AG09319 (cell line): Measurements from ENCODE around the gene VIPR1.

Source experiments
- DNase-seq: peaks from one replicate; pipeline ENCODE4 v3.0.0-alpha.2; 2010; ENCODE audit warnings: low read depth; ENCODE audit errors: extremely low read depth
- TF ChIP-seq, protein P1 (sequence below): IDR thresholded peaks from 2 replicates; pipeline ENCODE4 v1.5.1; 2011; ENCODE audit warnings: low read depth, mild to moderate bottlenecking, inconsistent platforms, low read length, moderate library complexity

VIPR1 gene

DNA sequence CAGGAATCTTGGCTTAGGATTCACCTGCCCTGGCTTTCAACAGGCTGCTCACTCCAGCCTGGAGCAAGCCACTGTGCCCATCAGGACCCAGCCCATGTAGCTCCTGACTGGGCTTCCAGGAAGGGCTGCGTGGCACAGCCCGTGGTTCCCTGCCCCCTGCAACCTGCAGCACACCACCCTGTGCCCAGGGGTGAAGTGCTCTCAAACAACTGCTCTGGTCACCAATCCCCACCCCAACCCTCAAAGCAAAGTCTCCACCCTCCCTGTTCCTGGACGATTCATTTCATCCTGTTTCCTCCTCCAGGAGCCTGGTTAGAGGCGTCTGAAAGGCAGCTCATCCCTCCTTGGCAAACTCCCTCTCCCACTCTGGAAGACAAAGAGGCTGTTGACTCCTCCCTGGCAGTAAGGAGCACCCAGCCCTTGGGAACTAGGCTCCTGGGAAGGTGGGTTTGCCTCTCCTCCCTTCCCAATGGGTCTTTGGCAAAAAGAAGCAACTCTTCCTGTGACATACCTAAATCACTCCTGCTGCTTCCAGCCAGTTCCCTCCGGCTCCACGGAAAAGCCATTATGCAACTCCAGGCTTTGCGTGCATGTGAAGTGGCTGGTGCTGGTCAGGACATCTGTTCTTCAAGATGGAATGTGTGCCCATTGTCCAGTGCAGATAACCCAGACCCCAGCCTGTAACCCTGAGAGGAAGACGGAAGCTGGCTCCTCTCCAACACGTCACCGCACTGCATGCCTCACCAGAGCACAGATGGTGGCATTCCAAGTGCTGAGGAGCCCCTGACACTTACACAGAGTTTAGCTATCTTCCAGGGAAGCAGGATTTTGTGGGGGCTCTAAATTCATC lies 29.1 kb upstream of the VIPR1 start:
- DNase-seq = no peak
- TF ChIP-seq, protein P1, sequence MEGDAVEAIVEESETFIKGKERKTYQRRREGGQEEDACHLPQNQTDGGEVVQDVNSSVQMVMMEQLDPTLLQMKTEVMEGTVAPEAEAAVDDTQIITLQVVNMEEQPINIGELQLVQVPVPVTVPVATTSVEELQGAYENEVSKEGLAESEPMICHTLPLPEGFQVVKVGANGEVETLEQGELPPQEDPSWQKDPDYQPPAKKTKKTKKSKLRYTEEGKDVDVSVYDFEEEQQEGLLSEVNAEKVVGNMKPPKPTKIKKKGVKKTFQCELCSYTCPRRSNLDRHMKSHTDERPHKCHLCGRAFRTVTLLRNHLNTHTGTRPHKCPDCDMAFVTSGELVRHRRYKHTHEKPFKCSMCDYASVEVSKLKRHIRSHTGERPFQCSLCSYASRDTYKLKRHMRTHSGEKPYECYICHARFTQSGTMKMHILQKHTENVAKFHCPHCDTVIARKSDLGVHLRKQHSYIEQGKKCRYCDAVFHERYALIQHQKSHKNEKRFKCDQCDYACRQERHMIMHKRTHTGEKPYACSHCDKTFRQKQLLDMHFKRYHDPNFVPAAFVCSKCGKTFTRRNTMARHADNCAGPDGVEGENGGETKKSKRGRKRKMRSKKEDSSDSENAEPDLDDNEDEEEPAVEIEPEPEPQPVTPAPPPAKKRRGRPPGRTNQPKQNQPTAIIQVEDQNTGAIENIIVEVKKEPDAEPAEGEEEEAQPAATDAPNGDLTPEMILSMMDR = no peak

DNA sequence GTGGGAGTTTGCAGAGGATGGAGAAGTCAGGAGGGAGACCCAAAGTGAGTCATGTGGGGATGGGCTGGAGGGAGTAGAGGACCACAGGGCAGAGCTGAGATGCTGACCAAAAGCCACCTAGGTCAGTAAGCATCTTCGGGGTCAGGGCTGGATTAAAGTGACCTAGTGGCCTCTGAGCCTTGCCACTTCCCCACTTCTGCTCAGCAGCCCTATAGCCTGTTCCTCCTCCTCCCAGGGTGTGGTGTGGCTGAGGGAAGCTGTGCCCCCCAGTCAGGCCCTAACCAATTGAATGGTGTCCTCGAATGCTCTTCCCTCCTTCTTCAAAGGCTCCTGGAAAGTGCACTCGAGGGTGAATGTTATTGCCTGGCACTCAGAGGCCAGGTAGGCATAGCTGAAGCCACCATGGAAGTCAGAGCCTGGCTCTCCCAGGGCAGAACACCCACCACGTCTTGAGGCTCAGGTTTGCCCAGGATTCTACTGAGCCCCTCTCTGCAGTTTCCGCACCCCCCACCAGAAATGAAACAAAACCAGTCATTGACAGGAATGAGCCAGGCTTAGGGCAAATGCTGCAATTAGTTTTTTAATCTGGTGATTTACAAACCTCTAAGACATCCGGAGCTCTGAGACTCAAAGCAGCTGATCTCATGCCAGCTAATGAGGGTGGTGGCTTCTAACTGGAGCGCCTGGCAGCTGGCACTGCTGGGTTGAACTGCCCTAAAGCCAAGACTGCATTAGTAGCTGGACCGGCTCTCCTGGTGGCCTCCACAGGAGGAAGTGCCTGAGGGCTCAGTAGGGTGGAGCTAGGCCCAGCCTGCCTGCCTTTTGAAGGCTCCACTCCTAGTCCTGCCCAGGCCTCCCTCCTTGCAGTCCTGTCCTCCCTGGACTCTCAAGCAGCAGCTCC lies 26.0 kb upstream of the VIPR1 start:
- TF ChIP-seq, protein P1 = no peak
- DNase-seq = no peak

DNA sequence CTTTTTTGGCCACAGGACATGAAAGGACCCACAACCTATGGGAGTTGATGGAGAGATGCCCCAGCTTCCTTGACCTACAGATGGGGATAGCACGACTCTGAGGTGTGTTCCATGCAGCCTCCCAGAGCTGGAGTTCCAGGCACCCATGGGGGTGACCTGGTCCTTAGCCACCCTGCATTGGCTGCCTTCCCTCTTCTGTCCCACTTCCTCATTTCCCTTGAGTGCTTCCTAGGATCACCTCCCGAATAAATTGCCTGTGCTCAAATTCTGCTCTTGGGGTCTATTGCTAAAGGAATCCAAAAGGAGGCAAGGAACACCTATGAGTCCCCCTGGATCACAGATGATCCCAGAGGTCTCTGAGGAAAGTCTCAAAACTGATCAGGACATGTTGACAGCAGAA lies 24.7 kb upstream of the VIPR1 start:
- TF ChIP-seq, protein P1 = no peak
- DNase-seq = no peak

DNA sequence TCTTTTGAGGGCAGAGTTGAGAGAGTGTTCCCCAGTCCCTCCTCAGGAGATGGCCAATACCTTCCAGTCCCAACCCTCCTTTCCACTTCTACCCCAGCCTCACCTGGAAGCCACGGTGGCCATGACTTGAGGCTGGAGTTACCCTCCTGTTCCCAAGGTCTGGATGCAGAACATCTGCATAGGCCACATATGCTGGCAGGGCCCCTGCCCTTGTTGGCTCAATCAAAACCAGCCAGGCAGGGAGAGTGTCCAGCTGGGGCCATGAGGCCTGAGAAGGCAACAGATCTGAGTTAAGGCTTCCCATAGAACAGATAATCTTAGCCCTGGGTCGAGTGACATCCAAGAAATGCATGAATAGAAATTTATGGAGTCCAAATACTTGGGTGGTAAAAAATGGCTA lies 23.6 kb upstream of the VIPR1 start:
- DNase-seq = no peak
- TF ChIP-seq, protein P1 = no peak

DNA sequence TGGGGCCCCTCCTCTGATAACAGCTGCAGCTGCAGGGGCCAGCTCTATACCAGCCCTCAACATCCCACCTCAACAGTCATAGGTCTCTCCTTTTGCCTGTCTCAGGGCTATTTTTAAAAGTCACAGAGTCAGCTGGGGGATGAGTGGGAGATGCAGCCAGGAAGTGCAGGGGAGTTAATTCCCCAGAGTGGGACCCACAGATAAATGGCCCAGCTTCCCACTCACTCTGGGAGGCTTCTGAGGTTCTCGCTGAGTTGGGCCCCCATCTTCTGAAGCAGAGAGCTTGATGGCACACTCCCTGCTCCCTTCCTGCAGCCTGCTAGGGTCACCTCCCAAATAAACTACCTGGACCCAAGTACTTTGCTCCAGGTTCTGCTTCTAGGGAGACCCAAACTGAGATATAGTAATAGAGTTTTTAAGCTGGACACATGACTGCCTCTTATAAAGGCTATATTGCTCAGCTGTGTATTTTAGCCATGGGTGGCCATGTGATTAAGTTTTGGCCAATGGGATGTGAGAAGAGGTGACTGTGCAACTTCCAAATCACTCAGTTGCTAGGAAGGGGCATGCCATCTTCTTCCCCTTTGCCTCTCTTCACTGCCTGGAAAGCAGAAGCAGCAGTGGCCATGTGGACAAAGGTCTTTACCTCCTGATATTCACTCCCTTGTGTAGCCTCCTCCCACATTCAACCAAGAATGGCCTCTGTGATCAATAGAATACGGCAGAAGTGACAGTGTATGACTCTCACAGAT lies 15.5 kb upstream of the VIPR1 start:
- no peak for DNase-seq
- TF ChIP-seq, protein P1 = no peak

DNA sequence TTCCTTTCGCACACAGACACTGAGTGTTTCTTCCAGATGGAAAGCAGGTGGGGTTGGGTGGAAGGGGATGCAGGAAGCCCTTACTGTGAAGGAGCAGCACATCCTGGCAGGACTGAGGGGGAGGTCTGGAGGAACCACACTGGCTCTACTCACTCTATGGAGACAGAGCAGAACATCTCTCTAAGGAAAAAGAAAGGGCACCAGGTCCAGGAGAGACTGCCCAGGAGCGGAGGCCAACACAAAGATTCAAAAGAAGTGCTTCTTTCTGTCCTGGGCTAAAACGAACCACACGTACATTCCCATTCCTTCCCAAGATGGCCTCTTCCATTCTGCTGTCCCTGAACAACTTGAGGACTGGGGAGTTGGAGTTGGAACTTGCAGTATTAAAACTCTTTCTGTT lies 13.8 kb upstream of the VIPR1 start:
- DNase-seq = no peak
- TF ChIP-seq, protein P1 = no peak
